Parathyroid adenoma (tissue), 2 donors: ENCODE measurements around the gene TMEM258.

Source experiments
- H2AFZ ChIP-seq: fragments of 300-600 bp; sonication (generic); one replicate; pipeline ENCODE4 v1.7.0; 2017; ENCODE audit warnings: antibody characterized with exemption, mild to moderate bottlenecking
- H3K27ac ChIP-seq: fragments of 300-600 bp; sonication (generic); one replicate; pipeline ENCODE4 v1.7.0; 2017
- H3K27me3 ChIP-seq: fragments of 300-600 bp; sonication (generic); one replicate; pipeline ENCODE4 v1.7.0; 2017; ENCODE audit warnings: low read length; ENCODE audit not compliant: control insufficient read depth, insufficient read depth
- H3K36me3 ChIP-seq: fragments of 300-600 bp; sonication (generic); one replicate; pipeline ENCODE4 v1.7.0; 2017; ENCODE audit warnings: low read length; ENCODE audit not compliant: control insufficient read depth, insufficient read depth
- H3K4me1 ChIP-seq: fragments of 300-600 bp; sonication (generic); one replicate; pipeline ENCODE4 v1.7.0; 2017; ENCODE audit warnings: control low read depth
- H3K4me2 ChIP-seq: fragments of 300-600 bp; sonication (generic); one replicate; pipeline ENCODE4 v1.7.0; 2017; ENCODE audit warnings: low read length
- H3K4me3 ChIP-seq: fragments of 300-600 bp; sonication (generic); one replicate; pipeline ENCODE4 v1.7.0; 2017; ENCODE audit warnings: low read depth, low read length
- H3K79me2 ChIP-seq: fragments of 300-600 bp; sonication (generic); one replicate; pipeline ENCODE4 v1.7.0; 2017; ENCODE audit warnings: control low read depth
- H3K9ac ChIP-seq: fragments of 300-600 bp; sonication (generic); one replicate; pipeline ENCODE4 v1.7.0; 2017; ENCODE audit warnings: mild to moderate bottlenecking
- H3K9me3 ChIP-seq: fragments of 300-600 bp; sonication (generic); one replicate; pipeline ENCODE4 v1.7.0; 2017; ENCODE audit warnings: low read length; ENCODE audit not compliant: control insufficient read depth
- TF ChIP-seq, protein P1 (sequence below): fragments of 300-600 bp; sonication (generic); IDR thresholded peaks from one replicate; pipeline ENCODE4 v1.7.0; 2017; ENCODE audit warnings: antibody characterized with exemption, mild to moderate bottlenecking
- donor health status: primary hyperparathyroidism.

TMEM258 gene

DNA sequence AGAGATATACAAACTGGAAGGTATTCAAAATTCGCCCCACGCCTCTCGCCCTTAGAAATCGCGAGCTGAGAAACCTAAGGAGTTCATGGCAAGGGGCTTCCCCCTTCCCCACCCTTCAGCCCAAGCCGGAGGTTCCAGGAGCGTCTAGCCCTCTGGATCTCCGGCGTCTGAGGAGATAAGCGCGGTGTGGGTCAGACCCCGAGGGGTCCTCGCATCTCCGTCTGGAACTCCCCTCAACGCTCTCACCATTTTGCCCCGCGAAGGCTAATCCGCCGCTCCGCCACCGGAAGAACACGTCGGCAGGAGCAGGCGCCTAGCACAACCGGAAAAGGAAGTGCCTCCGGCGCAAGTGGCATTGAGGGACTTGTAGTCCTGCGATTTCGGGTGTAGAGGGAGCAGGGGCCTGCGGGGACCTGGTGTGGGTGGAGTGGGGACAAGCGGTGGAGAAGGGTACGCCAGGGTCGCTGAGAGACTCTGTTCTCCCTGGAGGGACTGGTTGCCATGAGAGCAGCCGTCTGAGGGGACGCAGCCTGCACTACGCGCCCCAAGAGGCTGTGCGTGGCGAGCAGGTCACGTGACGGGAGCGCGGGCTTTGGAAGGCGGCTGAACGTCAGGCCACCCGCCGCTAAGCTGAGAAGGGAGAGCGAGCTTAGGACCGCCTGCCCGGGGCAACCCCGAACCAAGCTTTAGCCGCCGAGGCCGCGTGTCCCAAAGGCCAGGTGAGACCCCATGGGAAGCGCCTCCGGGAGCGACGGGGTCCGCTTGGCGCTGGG is at the start of gene TMEM258, which contains the start of gene FEN1:
TSS of gene TMEM258 (minus strand) at position 290 of the 773 bp plus-strand sequence. CDS start at position 249, 41 bp downstream.
TSS of gene FEN1 (plus strand) at position 602 of the 773 bp plus-strand sequence. CDS start 2,451 bp downstream, outside the sequence.
- Histone ChIP-seq H2AFZ (peak within 1 kb of the TSS; percentile 93), H3K9ac (peak within 1 kb of the TSS; percentile 11), H3K4me1 (no peaks in the 10 kb centered on the region), H3K36me3 (no peaks in the 10 kb centered on the region), H3K27me3 (no peaks in the 10 kb centered on the region), H3K4me2 (peak within 1 kb of the TSS; percentile 87), H3K9me3 (no peaks in the 10 kb centered on the region), H3K79me2 (peaks cover 3% of the 10 kb centered on the region), H3K4me3 (peak within 1 kb of the TSS; percentile 92), H3K27ac (peak within 1 kb of the TSS; percentile 89)
- TF ChIP-seq, protein P1, sequence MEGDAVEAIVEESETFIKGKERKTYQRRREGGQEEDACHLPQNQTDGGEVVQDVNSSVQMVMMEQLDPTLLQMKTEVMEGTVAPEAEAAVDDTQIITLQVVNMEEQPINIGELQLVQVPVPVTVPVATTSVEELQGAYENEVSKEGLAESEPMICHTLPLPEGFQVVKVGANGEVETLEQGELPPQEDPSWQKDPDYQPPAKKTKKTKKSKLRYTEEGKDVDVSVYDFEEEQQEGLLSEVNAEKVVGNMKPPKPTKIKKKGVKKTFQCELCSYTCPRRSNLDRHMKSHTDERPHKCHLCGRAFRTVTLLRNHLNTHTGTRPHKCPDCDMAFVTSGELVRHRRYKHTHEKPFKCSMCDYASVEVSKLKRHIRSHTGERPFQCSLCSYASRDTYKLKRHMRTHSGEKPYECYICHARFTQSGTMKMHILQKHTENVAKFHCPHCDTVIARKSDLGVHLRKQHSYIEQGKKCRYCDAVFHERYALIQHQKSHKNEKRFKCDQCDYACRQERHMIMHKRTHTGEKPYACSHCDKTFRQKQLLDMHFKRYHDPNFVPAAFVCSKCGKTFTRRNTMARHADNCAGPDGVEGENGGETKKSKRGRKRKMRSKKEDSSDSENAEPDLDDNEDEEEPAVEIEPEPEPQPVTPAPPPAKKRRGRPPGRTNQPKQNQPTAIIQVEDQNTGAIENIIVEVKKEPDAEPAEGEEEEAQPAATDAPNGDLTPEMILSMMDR: no peak

DNA sequence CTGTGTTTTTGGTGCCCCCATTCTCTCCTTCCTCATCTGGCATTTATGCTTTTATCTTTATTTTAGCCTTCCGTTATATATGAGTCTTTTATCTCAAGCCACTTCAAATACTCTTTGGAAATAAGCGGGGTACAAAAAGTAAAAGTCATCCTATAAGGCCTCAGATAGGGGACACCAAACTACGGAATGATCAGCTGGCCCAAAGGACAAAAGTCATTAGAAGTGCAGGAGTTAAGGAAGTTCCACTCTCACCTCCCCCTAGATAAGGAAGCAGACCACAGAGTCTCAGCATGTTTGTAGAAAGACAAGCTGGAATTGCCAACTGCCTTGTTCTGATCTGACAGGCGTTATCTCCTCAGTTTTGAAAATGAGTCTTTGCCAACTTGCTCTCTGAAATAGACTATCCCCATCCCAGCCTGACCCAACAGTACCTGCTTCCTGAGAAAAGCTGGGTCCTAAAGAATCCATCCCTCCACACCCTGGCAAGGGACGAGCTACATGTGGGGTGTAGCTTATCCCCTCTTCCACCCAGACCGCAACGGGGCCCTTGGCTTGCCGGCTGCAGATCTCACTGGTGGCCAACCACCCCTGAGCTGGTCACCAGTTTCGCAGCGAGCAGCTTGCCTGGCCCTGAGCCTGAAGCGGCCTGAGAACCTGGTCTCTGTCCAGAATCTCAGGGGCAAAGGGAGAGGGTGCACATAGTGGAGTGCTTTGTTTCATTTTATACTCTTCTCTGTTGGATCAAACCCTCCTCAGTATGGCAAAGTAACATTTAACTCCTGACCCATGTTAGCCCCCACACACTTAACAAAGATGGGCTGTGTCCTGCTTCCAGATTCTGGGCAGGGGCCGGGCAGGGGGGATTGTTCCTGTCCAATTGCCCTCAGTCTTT is 49.5 kb upstream of the TMEM258 start:
- H3K9ac ChIP-seq: no peak overlapping the region
- no peaks in the 10 kb centered on the region for H3K36me3 ChIP-seq
- no peaks in the 10 kb centered on the region for H3K9me3 ChIP-seq
- no peak overlapping the region for H3K4me3 ChIP-seq
- peaks cover 23% of the 10 kb centered on the region for H3K4me1 ChIP-seq
- peak overlapping the region; percentile 82 for H3K27ac ChIP-seq
- H3K4me2 ChIP-seq: no peak overlapping the region
- H3K79me2 ChIP-seq: no peaks in the 10 kb centered on the region
- no peaks in the 10 kb centered on the region for H3K27me3 ChIP-seq
- TF ChIP-seq, protein P1: no peak
- no peak overlapping the region for H2AFZ ChIP-seq

DNA sequence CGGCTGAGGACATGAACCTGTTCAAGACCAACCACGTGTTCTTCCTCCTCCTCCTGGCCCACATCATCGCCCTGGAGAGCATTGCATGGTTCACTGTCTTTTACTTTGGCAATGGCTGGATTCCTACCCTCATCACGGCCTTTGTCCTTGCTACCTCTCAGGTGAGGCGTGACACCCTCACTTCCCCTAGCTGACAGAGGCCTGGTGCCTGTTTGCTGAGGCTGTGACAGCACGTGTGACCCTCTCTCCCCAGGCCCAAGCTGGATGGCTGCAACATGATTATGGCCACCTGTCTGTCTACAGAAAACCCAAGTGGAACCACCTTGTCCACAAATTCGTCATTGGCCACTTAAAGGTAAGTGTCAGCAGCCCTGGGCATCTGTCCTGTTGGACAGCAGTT is 48.0 kb upstream of the TMEM258 start:
- Histone ChIP-seq H2AFZ (no peak overlapping the region), H3K4me2 (no peak overlapping the region), H3K9me3 (no peaks in the 10 kb centered on the region), H3K79me2 (peaks cover 3% of the 10 kb centered on the region), H3K27ac (peak overlapping the region; percentile 82), H3K4me3 (peak overlapping the region; percentile 11), H3K9ac (no peak overlapping the region), H3K36me3 (no peaks in the 10 kb centered on the region), H3K4me1 (peaks cover 29% of the 10 kb centered on the region), H3K27me3 (no peaks in the 10 kb centered on the region)
- TF ChIP-seq, protein P1: no peak

DNA sequence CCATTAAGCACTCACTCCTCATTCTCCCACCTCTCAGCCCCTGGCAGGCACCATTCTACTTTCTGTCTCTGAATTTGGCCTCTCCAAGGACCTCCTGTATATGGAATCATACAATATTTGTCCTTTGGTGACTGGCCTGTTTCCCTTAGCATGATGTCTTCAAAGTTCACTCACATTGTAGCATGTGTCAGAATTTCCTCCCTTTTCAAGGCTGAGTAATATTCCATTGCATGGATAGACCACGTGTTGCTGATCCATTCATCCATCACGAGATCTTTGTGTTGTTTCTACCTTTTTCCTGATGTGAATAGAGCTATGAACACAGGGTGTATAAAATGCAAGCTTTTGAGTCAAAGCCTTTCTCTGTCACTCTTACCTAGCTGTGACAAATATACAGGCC is 47.3 kb upstream of the TMEM258 start:
- H3K9me3 ChIP-seq: no peaks in the 10 kb centered on the region
- H3K27ac ChIP-seq: peak overlapping the region; percentile 82
- no peaks in the 10 kb centered on the region for H3K36me3 ChIP-seq
- TF ChIP-seq, protein P1: no peak
- H3K4me1 ChIP-seq: peaks cover 31% of the 10 kb centered on the region
- H2AFZ ChIP-seq: no peak overlapping the region
- H3K4me2 ChIP-seq: no peak overlapping the region
- H3K27me3 ChIP-seq: no peaks in the 10 kb centered on the region
- H3K9ac ChIP-seq: no peak overlapping the region
- peaks cover 3% of the 10 kb centered on the region for H3K79me2 ChIP-seq
- H3K4me3 ChIP-seq: peak overlapping the region; percentile 2
